Calu3 (cell line): ENCODE measurements around the gene KIRREL3. TPM values are rescaled to one million over a fixed set of nuclear protein-coding genes. Genes with fewer than 3 reads are reported as not detected.

Source experiments
- BruUV-seq: library from RNA; stranded (reverse); fragments of 400-500 nt; replicated peaks from 2 replicates; lab custom pipeline; 2021; lab: Mats Ljungman, UMichigan
- CTCF ChIA-PET: fragments of 300-600 bp; sonication (Branson Sonifier 250); formaldehyde crosslinking; loops from one replicate; lab custom pipeline; 2022; ENCODE audit warnings: antibody characterized with exemption; lab: Charles Lee
- DNase-seq: peaks from one replicate; pipeline ENCODE4 v3.0.0; 2022
- H3K27ac Mint-ChIP-seq: one replicate; pipeline ENCODE4 v1.8.0; 2022; ENCODE audit warnings: mixed read lengths; ENCODE audit not compliant: unreplicated experiment
- H3K27me3 Mint-ChIP-seq: one replicate; pipeline ENCODE4 v1.8.0; 2022; ENCODE audit warnings: mixed read lengths; ENCODE audit not compliant: unreplicated experiment
- H3K36me3 Mint-ChIP-seq: one replicate; pipeline ENCODE4 v1.8.0; 2022; ENCODE audit warnings: mild to moderate bottlenecking, moderate library complexity, mixed read lengths; ENCODE audit not compliant: insufficient read depth, unreplicated experiment
- H3K4me1 Mint-ChIP-seq: one replicate; pipeline ENCODE4 v1.8.0; 2022; ENCODE audit warnings: mild to moderate bottlenecking, low read depth, mixed read lengths; ENCODE audit not compliant: unreplicated experiment
- H3K4me3 Mint-ChIP-seq: one replicate; pipeline ENCODE4 v1.8.0; 2022; ENCODE audit warnings: mild to moderate bottlenecking, low read depth, moderate library complexity, mixed read lengths; ENCODE audit not compliant: unreplicated experiment
- H3K9me3 Mint-ChIP-seq: one replicate; pipeline ENCODE4 v1.8.0; 2022; ENCODE audit warnings: low read depth, mixed read lengths; ENCODE audit not compliant: unreplicated experiment
- intact Hi-C: fragments of 100-400 bp; cut with micrococcal nuclease; formaldehyde crosslinking; loops from one replicate; pipeline ENCODE4 v1.10.0; 2022; ENCODE audit not compliant: unreplicated experiment
- total RNA-seq: library from RNA; stranded (reverse); gene quantifications from 2 replicates; pipeline ENCODE4 v1.2.3, GENCODE V29; 2022
- TF ChIP-seq, protein P1 (sequence below): fragments of 200-600 bp; IDR thresholded peaks from one replicate; pipeline ENCODE4 v1.8.0; 2022; ENCODE audit warnings: antibody characterized with exemption; ENCODE audit not compliant: unreplicated experiment

Gene KIRREL3
- total RNA-seq, 1 experiment from 2014 or later: 0.26 TPM

DNA sequence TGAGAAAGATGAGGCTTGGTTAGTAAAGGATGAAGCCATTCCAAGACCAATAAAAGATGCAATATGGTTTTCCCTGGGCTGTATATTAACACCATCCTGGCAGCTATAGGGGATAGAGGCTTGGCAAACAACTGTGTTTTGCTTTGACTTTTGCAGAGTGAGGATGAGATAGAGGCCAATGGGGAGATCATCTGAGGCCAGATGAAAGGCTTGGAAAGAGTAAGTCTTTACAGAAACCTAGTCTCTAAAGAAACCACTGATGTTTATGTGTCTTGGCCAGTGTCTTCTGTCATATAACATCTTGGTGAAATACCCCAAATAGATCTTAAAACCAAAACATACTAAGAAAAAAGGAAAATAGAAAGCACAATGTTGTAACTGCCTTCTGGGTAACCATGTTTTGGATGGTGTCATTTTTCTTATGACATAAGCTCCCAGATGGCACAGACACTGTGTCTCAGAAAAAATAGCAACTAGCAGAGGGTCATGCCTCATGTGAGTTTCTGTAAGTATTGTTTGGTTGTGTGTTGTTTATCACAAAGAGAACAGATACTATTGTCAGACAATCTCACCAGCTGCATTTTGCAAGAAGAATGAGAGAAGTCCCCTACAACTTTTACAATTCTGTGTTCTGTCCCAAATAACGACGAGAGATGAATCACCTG is 339.7 kb downstream of the KIRREL3 start:
- no peaks in the 10 kb centered on the region for H3K4me1 Mint-ChIP-seq
- intact Hi-C loops: no loop called here

DNA sequence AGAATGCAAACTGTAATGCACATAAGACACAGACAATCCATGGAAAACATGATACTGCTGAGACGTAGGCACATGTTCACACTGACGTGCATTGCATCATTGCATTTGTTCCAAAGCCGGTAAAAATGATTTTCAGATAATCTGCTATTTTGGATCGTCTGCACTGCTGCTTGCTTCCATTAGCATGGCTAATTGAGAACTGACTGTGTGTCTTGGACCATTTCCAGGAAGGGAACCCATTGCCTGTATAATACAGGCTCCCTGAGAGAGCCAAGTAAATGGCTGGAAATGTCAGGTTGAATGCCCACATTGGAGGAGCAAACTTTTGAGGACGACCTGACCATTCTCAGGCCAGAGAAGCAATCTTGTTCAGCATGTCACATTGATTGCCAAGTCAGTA is 340.2 kb downstream of the KIRREL3 start:
- Mint-ChIP-seq H3K4me1 (no peaks in the 10 kb centered on the region), H3K9me3 (no peaks in the 10 kb centered on the region), H3K27ac (no peak overlapping the region), H3K36me3 (no peaks in the 10 kb centered on the region), H3K27me3 (peaks cover 72% of the 10 kb centered on the region), H3K4me3 (no peak overlapping the region)
- no TSS peak for BruUV-seq
- CTCF ChIA-PET: no interaction called here
- TF ChIP-seq, protein P1, sequence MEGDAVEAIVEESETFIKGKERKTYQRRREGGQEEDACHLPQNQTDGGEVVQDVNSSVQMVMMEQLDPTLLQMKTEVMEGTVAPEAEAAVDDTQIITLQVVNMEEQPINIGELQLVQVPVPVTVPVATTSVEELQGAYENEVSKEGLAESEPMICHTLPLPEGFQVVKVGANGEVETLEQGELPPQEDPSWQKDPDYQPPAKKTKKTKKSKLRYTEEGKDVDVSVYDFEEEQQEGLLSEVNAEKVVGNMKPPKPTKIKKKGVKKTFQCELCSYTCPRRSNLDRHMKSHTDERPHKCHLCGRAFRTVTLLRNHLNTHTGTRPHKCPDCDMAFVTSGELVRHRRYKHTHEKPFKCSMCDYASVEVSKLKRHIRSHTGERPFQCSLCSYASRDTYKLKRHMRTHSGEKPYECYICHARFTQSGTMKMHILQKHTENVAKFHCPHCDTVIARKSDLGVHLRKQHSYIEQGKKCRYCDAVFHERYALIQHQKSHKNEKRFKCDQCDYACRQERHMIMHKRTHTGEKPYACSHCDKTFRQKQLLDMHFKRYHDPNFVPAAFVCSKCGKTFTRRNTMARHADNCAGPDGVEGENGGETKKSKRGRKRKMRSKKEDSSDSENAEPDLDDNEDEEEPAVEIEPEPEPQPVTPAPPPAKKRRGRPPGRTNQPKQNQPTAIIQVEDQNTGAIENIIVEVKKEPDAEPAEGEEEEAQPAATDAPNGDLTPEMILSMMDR: no peak
- no peak for DNase-seq
- intact Hi-C loops: no loop called here

More for the DNA sequence above, 339.7 kb downstream of the KIRREL3 start:
- no peak overlapping the region for H3K4me3 Mint-ChIP-seq
- CTCF ChIA-PET: no interaction called here
- no peaks in the 10 kb centered on the region for H3K36me3 Mint-ChIP-seq
- peaks cover 66% of the 10 kb centered on the region for H3K27me3 Mint-ChIP-seq
- DNase-seq: no peak
- no TSS peak for BruUV-seq
- H3K27ac Mint-ChIP-seq: no peak overlapping the region
- H3K9me3 Mint-ChIP-seq: no peaks in the 10 kb centered on the region
- TF ChIP-seq, protein P1: no peak

DNA sequence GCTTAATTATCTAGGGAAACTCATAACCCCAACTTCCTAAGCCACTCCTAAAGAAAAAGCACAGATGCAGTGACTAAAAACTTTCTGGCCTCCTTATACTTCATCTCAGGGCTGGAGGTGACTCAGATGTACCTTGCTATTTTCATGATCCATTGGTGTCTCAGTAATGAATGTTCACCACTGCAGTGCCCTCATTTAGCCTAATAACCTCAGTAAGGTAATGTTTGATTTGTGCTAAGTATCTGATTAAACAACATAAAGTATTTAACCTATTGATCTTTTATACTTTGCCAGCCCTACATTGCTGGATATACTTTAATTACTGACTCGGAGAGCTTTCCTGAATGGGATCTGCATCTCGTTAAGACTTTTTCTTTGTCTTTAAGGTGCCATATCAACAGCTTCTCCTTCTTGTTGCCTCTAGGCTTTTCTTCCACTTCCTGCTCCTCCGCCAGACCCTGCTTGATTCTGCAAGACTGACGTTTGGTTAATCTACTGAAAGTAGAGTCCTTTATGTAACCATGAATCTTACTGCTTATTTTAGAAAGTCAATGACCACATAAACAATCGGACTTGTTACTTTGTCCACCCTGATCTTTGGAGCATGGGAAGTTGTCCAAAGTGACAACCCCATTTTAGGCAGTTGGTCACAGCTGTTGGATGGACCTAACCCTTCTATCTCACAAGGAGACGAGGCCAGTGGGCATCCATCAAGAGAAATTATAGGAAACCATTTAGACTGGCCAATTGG is 342.1 kb downstream of the KIRREL3 start:
- H3K4me3 Mint-ChIP-seq: no peak overlapping the region
- H3K27me3 Mint-ChIP-seq: peaks cover 71% of the 10 kb centered on the region
- no TSS peak for BruUV-seq
- H3K4me1 Mint-ChIP-seq: no peaks in the 10 kb centered on the region
- no peak overlapping the region for H3K27ac Mint-ChIP-seq
- no peak for DNase-seq
- intact Hi-C loops: no loop called here
- TF ChIP-seq, protein P1: no peak
- no peaks in the 10 kb centered on the region for H3K36me3 Mint-ChIP-seq
- CTCF ChIA-PET: no interaction called here
- H3K9me3 Mint-ChIP-seq: no peaks in the 10 kb centered on the region

DNA sequence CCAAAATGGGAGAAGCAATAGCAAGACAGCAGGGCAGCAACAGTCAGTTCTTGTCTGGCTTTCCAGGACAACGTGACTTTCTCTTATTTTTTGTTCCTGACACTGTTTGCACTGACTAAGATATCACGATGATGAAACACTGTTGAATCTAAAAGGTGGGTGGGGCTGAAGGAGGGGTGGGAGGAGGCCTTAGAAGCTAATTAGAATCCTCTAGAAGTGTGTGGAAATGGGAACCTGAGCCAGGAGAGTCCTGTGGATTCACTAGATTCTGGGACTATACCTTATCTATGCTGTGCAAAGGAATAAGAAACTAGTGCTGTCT is 344.8 kb downstream of the KIRREL3 start:
- Mint-ChIP-seq H3K4me3 (no peak overlapping the region), H3K4me1 (no peaks in the 10 kb centered on the region), H3K27ac (no peak overlapping the region), H3K9me3 (no peaks in the 10 kb centered on the region), H3K36me3 (no peaks in the 10 kb centered on the region), H3K27me3 (peaks cover 64% of the 10 kb centered on the region)
- no peak for DNase-seq
- TF ChIP-seq, protein P1: no peak
- intact Hi-C loops: no loop called here
- no TSS peak for BruUV-seq
- CTCF ChIA-PET: no interaction called here
